Activated CD8-positive, alpha-beta T cell treated with anti-CD3 and anti-CD28 coated beads for 36 hours (primary cell): ENCODE data around the gene VTI1A. TPM values are rescaled to one million over a fixed set of nuclear protein-coding genes. Genes with fewer than 3 reads are reported as not detected.

Experiments
- ATAC-seq: fragments of 200-7000 bp; cut with Tn5 transposase; one replicate; pipeline ENCODE4 v1.10.0; 2021; ENCODE audit warnings: mild to moderate bottlenecking, moderate library complexity
- CTCF ChIA-PET: fragments of 350-600 bp; sonication (Branson Sonifier 250); formaldehyde crosslinking; loops from one replicate; lab custom pipeline; 2021; ENCODE audit warnings: antibody characterized with exemption; lab: Charles Lee
- POLR2A ChIA-PET: fragments of 350-600 bp; sonication (Branson Sonifier 250); formaldehyde crosslinking; loops from one replicate; lab custom pipeline; 2021; ENCODE audit warnings: antibody characterized with exemption; lab: Charles Lee
- DNase-seq: peaks from one replicate; pipeline ENCODE4 v3.0.0-alpha.2; 2020
- H3K27ac Mint-ChIP-seq: one replicate; pipeline ENCODE4 v1.8.0; 2021; ENCODE audit warnings: mild to moderate bottlenecking, mixed read lengths
- H3K27me3 Mint-ChIP-seq: one replicate; pipeline ENCODE4 v1.8.0; 2021; ENCODE audit warnings: mixed read lengths
- H3K36me3 Mint-ChIP-seq: one replicate; pipeline ENCODE4 v1.8.0; 2021; ENCODE audit warnings: low read depth, mixed read lengths
- H3K4me1 Mint-ChIP-seq: one replicate; pipeline ENCODE4 v1.8.0; 2021; ENCODE audit warnings: low read depth, mixed read lengths
- H3K4me3 Mint-ChIP-seq: one replicate; pipeline ENCODE4 v1.8.0; 2021; ENCODE audit warnings: mild to moderate bottlenecking, moderate library complexity, mixed read lengths
- H3K9me3 Mint-ChIP-seq: one replicate; pipeline ENCODE4 v1.8.0; 2021; ENCODE audit warnings: mixed read lengths
- intact Hi-C: fragments of 100-400 bp; cut with micrococcal nuclease; formaldehyde crosslinking; loops from one replicate; pipeline ENCODE4 v1.10.0; 2022
- total RNA-seq, 2 experiments: library from RNA; stranded (reverse); gene quantifications; one replicate each; pipeline ENCODE4 v1.2.3, GENCODE V29; 2021
- TF ChIP-seq, protein P1 (sequence below): fragments of 200-600 bp; IDR thresholded peaks from one replicate; pipeline ENCODE4 v1.8.0; 2022; ENCODE audit warnings: antibody characterized with exemption, mild to moderate bottlenecking

VTI1A gene
- total RNA-seq, 2 experiments from 2014 or later: 29.4 to 30.0 TPM

GRCh38 chr10:112789248-112789647 is 342.2 kb downstream of the VTI1A start:
- ChIA-PET POLR2A (no interaction called here), CTCF (interaction anchor here (1.5 kb wide), 1 partner anchor 13 kb away, joined by 3 read pairs; no protein-coding TSS in a partner anchor)
- H3K27ac Mint-ChIP-seq: no peak overlapping the region
- no peaks in the 10 kb centered on the region for H3K4me1 Mint-ChIP-seq
- H3K27me3 Mint-ChIP-seq: no peaks in the 10 kb centered on the region
- TF ChIP-seq, protein P1, sequence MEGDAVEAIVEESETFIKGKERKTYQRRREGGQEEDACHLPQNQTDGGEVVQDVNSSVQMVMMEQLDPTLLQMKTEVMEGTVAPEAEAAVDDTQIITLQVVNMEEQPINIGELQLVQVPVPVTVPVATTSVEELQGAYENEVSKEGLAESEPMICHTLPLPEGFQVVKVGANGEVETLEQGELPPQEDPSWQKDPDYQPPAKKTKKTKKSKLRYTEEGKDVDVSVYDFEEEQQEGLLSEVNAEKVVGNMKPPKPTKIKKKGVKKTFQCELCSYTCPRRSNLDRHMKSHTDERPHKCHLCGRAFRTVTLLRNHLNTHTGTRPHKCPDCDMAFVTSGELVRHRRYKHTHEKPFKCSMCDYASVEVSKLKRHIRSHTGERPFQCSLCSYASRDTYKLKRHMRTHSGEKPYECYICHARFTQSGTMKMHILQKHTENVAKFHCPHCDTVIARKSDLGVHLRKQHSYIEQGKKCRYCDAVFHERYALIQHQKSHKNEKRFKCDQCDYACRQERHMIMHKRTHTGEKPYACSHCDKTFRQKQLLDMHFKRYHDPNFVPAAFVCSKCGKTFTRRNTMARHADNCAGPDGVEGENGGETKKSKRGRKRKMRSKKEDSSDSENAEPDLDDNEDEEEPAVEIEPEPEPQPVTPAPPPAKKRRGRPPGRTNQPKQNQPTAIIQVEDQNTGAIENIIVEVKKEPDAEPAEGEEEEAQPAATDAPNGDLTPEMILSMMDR: no peak
- H3K36me3 Mint-ChIP-seq: peaks cover 15% of the 10 kb centered on the region
- intact Hi-C loops: no loop called here
- no peak for ATAC-seq
- no peak overlapping the region for H3K4me3 Mint-ChIP-seq
- peaks cover 16% of the 10 kb centered on the region for H3K9me3 Mint-ChIP-seq
- no peak for DNase-seq

DNA sequence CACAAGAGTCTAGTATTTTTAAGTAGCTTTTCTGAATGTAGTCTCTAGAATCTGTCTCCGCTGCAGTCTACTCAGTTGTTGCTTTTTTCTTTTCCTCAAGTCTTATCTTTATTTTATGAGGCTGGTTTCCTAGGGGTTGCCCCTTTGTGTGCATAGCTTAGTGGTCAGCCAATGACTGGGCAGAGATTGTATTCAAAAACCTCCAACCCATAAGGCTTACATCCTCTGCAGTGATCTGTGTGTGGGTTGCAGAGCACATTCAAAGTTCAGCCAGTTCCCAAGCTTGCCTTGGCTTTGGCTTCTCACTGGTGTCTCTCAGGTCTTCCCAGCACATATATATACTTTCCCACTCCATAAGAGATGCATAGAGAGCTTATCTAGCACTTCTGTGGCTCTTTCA is 343.0 kb downstream of the VTI1A start:
- intact Hi-C loops: no loop called here
- POLR2A ChIA-PET: no interaction called here
- DNase-seq (no peak), ATAC-seq (no peak)
- CTCF ChIA-PET: interaction anchor here (1.5 kb wide), 1 partner anchor 12 kb away, joined by 3 read pairs; no protein-coding TSS in a partner anchor
- peaks cover 15% of the 10 kb centered on the region for H3K36me3 Mint-ChIP-seq
- no peak overlapping the region for H3K4me3 Mint-ChIP-seq
- TF ChIP-seq, protein P1: no peak
- peaks cover 16% of the 10 kb centered on the region for H3K9me3 Mint-ChIP-seq
- H3K4me1 Mint-ChIP-seq: no peaks in the 10 kb centered on the region
- H3K27me3 Mint-ChIP-seq: no peaks in the 10 kb centered on the region
- no peak overlapping the region for H3K27ac Mint-ChIP-seq

- intact Hi-C loops: no loop called here
- Mint-ChIP-seq H3K27ac (no peak overlapping the region), H3K9me3 (peaks cover 16% of the 10 kb centered on the region), H3K4me3 (no peak overlapping the region), H3K36me3 (peaks cover 15% of the 10 kb centered on the region), H3K27me3 (no peaks in the 10 kb centered on the region), H3K4me1 (no peaks in the 10 kb centered on the region)
- ATAC-seq (no peak), DNase-seq (no peak)
- ChIA-PET POLR2A (no interaction called here), CTCF (no interaction called here)
- TF ChIP-seq, protein P1: no peak
These were observed 343.9 kb downstream of the VTI1A start for GRCh38 chr10:112790921-112791320.

DNA sequence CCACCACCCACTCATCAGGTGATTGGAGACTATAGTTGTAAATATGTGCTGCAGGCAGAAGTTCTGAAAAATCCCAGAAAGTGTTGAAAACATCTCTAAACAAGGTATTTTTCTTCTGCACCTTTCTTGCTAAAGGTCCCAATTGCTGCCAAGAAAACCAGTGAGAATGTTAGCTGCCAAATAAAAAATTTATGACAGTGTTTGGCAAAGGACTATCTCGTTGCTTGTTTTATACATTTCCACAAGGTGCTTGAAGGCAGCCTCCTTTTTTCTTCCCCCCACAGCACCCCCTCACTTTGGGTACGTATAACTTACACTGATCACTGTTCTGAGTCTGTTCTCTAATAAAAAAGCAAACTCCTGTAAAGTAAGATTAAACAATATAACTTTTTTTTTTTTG is 344.4 kb downstream of the VTI1A start:
- Mint-ChIP-seq H3K27me3 (no peaks in the 10 kb centered on the region), H3K27ac (no peak overlapping the region), H3K36me3 (peaks cover 15% of the 10 kb centered on the region), H3K4me1 (no peaks in the 10 kb centered on the region), H3K4me3 (no peak overlapping the region), H3K9me3 (peaks cover 16% of the 10 kb centered on the region)
- TF ChIP-seq, protein P1: no peak
- ChIA-PET CTCF (no interaction called here), POLR2A (no interaction called here)
- DNase-seq (no peak), ATAC-seq (no peak)
- intact Hi-C loops: no loop called here

GRCh38 chr10:112792487-112793201 is 345.6 kb downstream of the VTI1A start:
- POLR2A ChIA-PET: no interaction called here
- DNase-seq (no peak), ATAC-seq (no peak)
- CTCF ChIA-PET: no interaction called here
- H3K36me3 Mint-ChIP-seq: peaks cover 11% of the 10 kb centered on the region
- H3K9me3 Mint-ChIP-seq: peaks cover 10% of the 10 kb centered on the region
- H3K27me3 Mint-ChIP-seq: no peaks in the 10 kb centered on the region
- intact Hi-C loops: no loop called here
- no peaks in the 10 kb centered on the region for H3K4me1 Mint-ChIP-seq
- H3K4me3 Mint-ChIP-seq: no peak overlapping the region
- TF ChIP-seq, protein P1: no peak
- no peak overlapping the region for H3K27ac Mint-ChIP-seq
